ENCODE results near the gene MYO5B. TPM values are rescaled to one million over a fixed set of nuclear protein-coding genes. Genes with fewer than 3 reads are reported as not detected.

The MYO5B gene
- total RNA-seq, 4 donors from 2014 or later: 105 to 213 (median 183) TPM

GRCh38 chr18:50004013-50004412 lies 190.9 kb downstream of the MYO5B start:
- Histone ChIP-seq H3K4me3 (no peak overlapping the region), H3K27ac (no peak overlapping the region), H3K4me1 (no peaks in the 10 kb centered on the region), H3K9me3 (no peaks in the 10 kb centered on the region), H3K36me3 (peaks cover 0 to 6% (median 0%) of the 10 kb centered on the region in 3 donors), H3K27me3 (no peaks in the 10 kb centered on the region)
- TF ChIP-seq CTCF (IDR thresholded peaks at IDR 0.05) (no peak), POLR2A (IDR thresholded peaks at IDR 0.05) (no peak)
- no peak for DNase-seq

GRCh38 chr18:50002781-50003180 lies 192.2 kb downstream of the MYO5B start:
- no peaks in the 10 kb centered on the region for H3K9me3 ChIP-seq
- DNase-seq: no peak
- peaks cover 0 to 6% (median 0%) of the 10 kb centered on the region in 3 donors for H3K36me3 ChIP-seq
- H3K27me3 ChIP-seq: no peaks in the 10 kb centered on the region
- H3K4me3 ChIP-seq: no peak overlapping the region
- no peaks in the 10 kb centered on the region for H3K4me1 ChIP-seq
- TF ChIP-seq CTCF (IDR thresholded peaks at IDR 0.05): no peak
- no peak for TF ChIP-seq POLR2A (IDR thresholded peaks at IDR 0.05)
- no peak overlapping the region for H3K27ac ChIP-seq

- Histone ChIP-seq H3K4me1 (no peaks in the 10 kb centered on the region), H3K36me3 (peaks cover 0 to 6% (median 0%) of the 10 kb centered on the region in 3 donors), H3K27me3 (no peaks in the 10 kb centered on the region), H3K4me3 (no peak overlapping the region), H3K9me3 (no peaks in the 10 kb centered on the region), H3K27ac (no peak overlapping the region)
- no peak for TF ChIP-seq CTCF (IDR thresholded peaks at IDR 0.05)
- no peak for TF ChIP-seq POLR2A (IDR thresholded peaks at IDR 0.05)
- no peak for DNase-seq
These were observed 194.7 kb downstream of the MYO5B start for GRCh38 chr18:50000227-50000626.

- H3K27me3 ChIP-seq: no peaks in the 10 kb centered on the region
- TF ChIP-seq POLR2A (IDR thresholded peaks at IDR 0.05) (no peak), CTCF (IDR thresholded peaks at IDR 0.05) (no peak)
- H3K4me3 ChIP-seq: no peak overlapping the region
- peaks cover 0 to 6% (median 0%) of the 10 kb centered on the region in 3 donors for H3K36me3 ChIP-seq
- no peaks in the 10 kb centered on the region for H3K4me1 ChIP-seq
- no peaks in the 10 kb centered on the region for H3K9me3 ChIP-seq
- no peak overlapping the region for H3K27ac ChIP-seq
- no peak for DNase-seq
These were observed 195.8 kb downstream of the MYO5B start for GRCh38 chr18:49999128-49999527.

- Histone ChIP-seq H3K36me3 (peaks cover 0 to 6% (median 0%) of the 10 kb centered on the region in 3 donors), H3K4me1 (no peaks in the 10 kb centered on the region), H3K27me3 (no peaks in the 10 kb centered on the region), H3K27ac (no peak overlapping the region), H3K4me3 (no peak overlapping the region), H3K9me3 (no peaks in the 10 kb centered on the region)
- TF ChIP-seq CTCF (IDR thresholded peaks at IDR 0.05) (no peak), POLR2A (IDR thresholded peaks at IDR 0.05) (no peak)
- DNase-seq: no peak
These were observed 197.4 kb downstream of the MYO5B start for GRCh38 chr18:49997558-49997957.

GRCh38 chr18:49994410-49994809 lies 200.5 kb downstream of the MYO5B start:
- H3K4me3 ChIP-seq: no peak overlapping the region
- no peak for DNase-seq
- no peaks in the 10 kb centered on the region for H3K4me1 ChIP-seq
- no peaks in the 10 kb centered on the region for H3K9me3 ChIP-seq
- no peaks in the 10 kb centered on the region for H3K27me3 ChIP-seq
- no peaks in the 10 kb centered on the region for H3K36me3 ChIP-seq
- TF ChIP-seq CTCF (IDR thresholded peaks at IDR 0.05): no peak
- TF ChIP-seq POLR2A (IDR thresholded peaks at IDR 0.05): no peak
- no peak overlapping the region for H3K27ac ChIP-seq

Data from Peyer's patch (tissue), 4 donors.